Measurements from ENCODE around the gene TCP10L.

Gene TCP10L

DNA sequence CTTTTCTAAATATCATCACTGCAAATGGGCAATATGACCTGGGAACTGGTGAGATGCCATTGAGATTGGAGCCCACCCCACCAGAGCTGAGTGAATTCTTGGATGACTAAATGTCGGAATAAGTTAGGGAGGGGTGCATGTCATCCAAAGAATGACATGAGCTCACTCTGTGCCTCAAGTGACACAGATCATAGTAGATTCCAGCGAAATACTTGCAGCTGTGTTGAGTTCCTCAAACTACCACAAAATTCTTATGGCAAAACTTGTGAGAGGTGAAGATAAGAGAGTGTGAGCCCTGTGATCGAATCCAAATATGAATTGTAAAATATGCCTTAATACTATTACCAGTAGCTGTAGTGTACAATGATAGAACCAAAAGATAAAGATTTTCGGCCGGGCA, 2.3 kb upstream of the TCP10L start:
- WGBS, 2 experiments: 92 to 95% methylated on average over 4 to 5 of the region's 5 CpGs
- H3K27me3 ChIP-seq (ENCODE audit: control insufficient read depth, insufficient read depth, low read length, poor library complexity, severe bottlenecking): no peaks in the 10 kb centered on the region
- no peak overlapping the region for H3K27ac ChIP-seq (ENCODE audit: insufficient read depth, low read depth, low read length, poor library complexity, severe bottlenecking)

DNA sequence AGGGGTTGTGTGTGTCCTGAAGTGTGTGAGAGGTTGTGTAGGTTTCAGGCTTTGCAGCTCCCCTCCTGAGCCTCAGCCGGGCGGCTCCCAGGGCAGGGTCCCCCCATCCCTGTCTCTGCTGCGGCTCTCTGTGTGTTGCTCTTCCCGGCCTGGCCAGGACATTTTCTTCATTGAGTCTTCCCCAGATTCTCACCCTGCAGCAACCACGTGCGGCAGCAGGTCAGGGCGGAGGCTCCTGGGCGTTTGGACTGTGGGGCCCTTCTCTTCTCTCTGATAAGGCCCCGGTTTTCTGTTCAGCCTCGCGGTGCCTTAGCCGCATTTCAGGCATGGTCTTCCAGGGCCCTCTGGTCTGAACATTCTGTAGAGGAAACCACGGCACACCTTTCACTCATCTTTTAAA, 1.8 kb upstream of the TCP10L start:
- no peak overlapping the region for H3K4me3 ChIP-seq (ENCODE audit: insufficient read depth, low read depth, low read length)
- H3K4me1 ChIP-seq (ENCODE audit: control insufficient read depth, insufficient read depth, low read length): no peaks in the 10 kb centered on the region
- no peaks in the 10 kb centered on the region for H3K27me3 ChIP-seq (ENCODE audit: control insufficient read depth, insufficient read depth, low read length, poor library complexity, severe bottlenecking)
- no peak overlapping the region for H3K27ac ChIP-seq (ENCODE audit: insufficient read depth, low read depth, low read length, poor library complexity, severe bottlenecking)
- 91% methylated on average over 13 of the region's 13 CpGs for WGBS, 2 experiments
- H3K9me3 ChIP-seq (ENCODE audit: control insufficient read depth, low read length): no peaks in the 10 kb centered on the region
- no peaks in the 10 kb centered on the region for H3K36me3 ChIP-seq (ENCODE audit: control insufficient read depth, insufficient read depth, low read length)

More for the DNA sequence above, 2.3 kb upstream of the TCP10L start:
- Histone ChIP-seq H3K4me1 (ENCODE audit: control insufficient read depth, insufficient read depth, low read length) (no peaks in the 10 kb centered on the region), H3K36me3 (ENCODE audit: control insufficient read depth, insufficient read depth, low read length) (no peaks in the 10 kb centered on the region), H3K4me3 (ENCODE audit: insufficient read depth, low read depth, low read length) (no peak overlapping the region), H3K9me3 (ENCODE audit: control insufficient read depth, low read length) (no peaks in the 10 kb centered on the region)

DNA sequence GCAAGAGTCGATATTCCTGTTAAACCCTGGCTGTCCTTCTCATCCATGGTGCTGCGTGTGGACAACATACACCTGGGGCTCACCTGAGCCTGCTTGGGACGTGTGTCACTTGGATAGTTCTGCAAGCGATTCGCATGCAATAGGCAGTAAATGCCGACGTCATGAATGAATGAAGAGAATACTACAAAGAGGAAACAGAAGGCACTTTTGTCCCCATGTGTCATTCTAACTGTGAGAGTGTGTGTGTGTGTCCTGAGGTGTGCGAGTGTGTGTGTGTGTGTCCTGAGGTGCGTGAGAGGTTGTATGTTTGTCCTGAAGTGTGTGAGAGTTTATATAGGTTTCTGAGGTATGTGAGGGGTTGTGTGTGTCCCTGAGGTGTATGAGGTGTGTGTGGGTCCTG, 647 bp upstream of the TCP10L start:
- H3K9me3 ChIP-seq (ENCODE audit: control insufficient read depth, low read length): no peaks in the 10 kb centered on the region
- H3K27ac ChIP-seq (ENCODE audit: insufficient read depth, low read depth, low read length, poor library complexity, severe bottlenecking): no peak overlapping the region
- 91% methylated on average over 9 of the region's 9 CpGs for WGBS, 2 experiments
- no peaks in the 10 kb centered on the region for H3K27me3 ChIP-seq (ENCODE audit: control insufficient read depth, insufficient read depth, low read length, poor library complexity, severe bottlenecking)
- no peak overlapping the region for H3K4me3 ChIP-seq (ENCODE audit: insufficient read depth, low read depth, low read length)
- no peaks in the 10 kb centered on the region for H3K36me3 ChIP-seq (ENCODE audit: control insufficient read depth, insufficient read depth, low read length)
- H3K4me1 ChIP-seq (ENCODE audit: control insufficient read depth, insufficient read depth, low read length): no peaks in the 10 kb centered on the region

DNA sequence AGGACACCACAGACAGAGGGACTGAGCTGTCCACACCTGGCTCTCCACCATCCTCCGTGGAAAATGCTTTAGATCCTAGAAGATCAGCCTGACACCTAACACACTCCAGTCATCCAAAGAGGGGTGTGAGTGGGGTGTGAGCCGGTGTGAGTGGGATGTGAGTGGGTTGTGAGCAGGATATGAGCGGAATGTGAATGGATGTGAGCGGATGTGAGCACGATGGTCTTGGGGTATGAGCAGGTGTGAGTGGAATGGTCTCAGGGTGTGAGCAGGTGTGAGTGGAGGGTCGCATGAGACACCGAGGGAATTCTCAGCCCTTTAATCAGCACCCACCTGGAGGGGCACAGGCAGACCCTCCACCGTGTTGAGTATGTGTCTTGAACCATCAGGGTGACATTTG, 851 bp downstream of the TCP10L start:
- H3K27me3 ChIP-seq (ENCODE audit: control insufficient read depth, insufficient read depth, low read length, poor library complexity, severe bottlenecking): no peaks in the 10 kb centered on the region
- no peak overlapping the region for H3K27ac ChIP-seq (ENCODE audit: insufficient read depth, low read depth, low read length, poor library complexity, severe bottlenecking)
- no peaks in the 10 kb centered on the region for H3K4me1 ChIP-seq (ENCODE audit: control insufficient read depth, insufficient read depth, low read length)
- WGBS, 2 experiments: 92 to 94% methylated on average over 8 of the region's 8 CpGs
- no peak overlapping the region for H3K4me3 ChIP-seq (ENCODE audit: insufficient read depth, low read depth, low read length)
- no peaks in the 10 kb centered on the region for H3K36me3 ChIP-seq (ENCODE audit: control insufficient read depth, insufficient read depth, low read length)
- H3K9me3 ChIP-seq (ENCODE audit: control insufficient read depth, low read length): no peaks in the 10 kb centered on the region

DNA sequence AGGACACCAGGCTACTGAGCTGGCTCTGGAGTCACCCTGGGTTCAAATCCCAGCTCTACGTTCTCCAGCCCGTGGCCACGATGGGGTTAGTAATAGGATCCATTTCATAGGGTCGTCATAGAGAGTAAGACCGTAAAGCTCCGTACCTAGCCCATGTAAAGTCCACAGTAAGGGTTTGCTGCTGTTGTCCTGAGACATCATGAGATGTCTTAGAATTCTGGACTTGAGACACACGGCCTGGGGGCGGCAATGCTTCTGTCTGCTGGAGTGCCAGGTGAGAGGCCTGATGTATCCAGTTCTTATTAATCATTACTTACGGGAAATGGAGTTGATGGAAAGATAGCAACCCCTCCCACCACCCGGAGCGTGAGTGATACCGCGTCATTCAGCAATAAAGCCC, 3.6 kb downstream of the TCP10L start:
- Histone ChIP-seq H3K27me3 (ENCODE audit: control insufficient read depth, insufficient read depth, low read length, poor library complexity, severe bottlenecking) (no peaks in the 10 kb centered on the region), H3K9me3 (ENCODE audit: control insufficient read depth, low read length) (no peaks in the 10 kb centered on the region), H3K27ac (ENCODE audit: insufficient read depth, low read depth, low read length, poor library complexity, severe bottlenecking) (no peak overlapping the region), H3K4me3 (ENCODE audit: insufficient read depth, low read depth, low read length) (no peak overlapping the region), H3K36me3 (ENCODE audit: control insufficient read depth, insufficient read depth, low read length) (no peaks in the 10 kb centered on the region), H3K4me1 (ENCODE audit: control insufficient read depth, insufficient read depth, low read length) (no peaks in the 10 kb centered on the region)
- 93 to 96% methylated on average over 13 of the region's 13 CpGs for WGBS, 2 experiments

DNA sequence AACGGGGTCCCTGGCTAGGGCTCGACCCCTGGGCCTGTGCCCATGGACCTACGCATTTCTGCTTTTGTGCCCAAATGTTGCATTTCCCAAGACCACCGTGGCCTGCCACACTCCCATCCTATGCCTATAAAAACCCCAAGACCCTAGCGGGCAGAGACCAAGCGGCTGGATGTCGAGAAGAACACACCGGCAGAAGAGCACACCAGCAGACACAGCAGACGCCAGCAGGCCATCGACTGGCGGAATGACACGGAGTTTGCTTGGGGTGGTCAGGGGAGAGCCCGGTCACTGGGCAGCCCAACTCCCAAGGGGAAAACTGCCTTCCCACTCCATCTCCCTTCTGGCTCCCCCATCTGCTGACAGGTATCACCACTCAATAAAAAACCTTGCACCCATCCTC, 4.4 kb downstream of the TCP10L start:
- WGBS, 2 experiments: 91 to 95% methylated on average over 13 of the region's 13 CpGs
- H3K4me3 ChIP-seq (ENCODE audit: insufficient read depth, low read depth, low read length): no peak overlapping the region
- no peaks in the 10 kb centered on the region for H3K36me3 ChIP-seq (ENCODE audit: control insufficient read depth, insufficient read depth, low read length)
- no peaks in the 10 kb centered on the region for H3K4me1 ChIP-seq (ENCODE audit: control insufficient read depth, insufficient read depth, low read length)
- H3K27ac ChIP-seq (ENCODE audit: insufficient read depth, low read depth, low read length, poor library complexity, severe bottlenecking): no peak overlapping the region
- no peaks in the 10 kb centered on the region for H3K9me3 ChIP-seq (ENCODE audit: control insufficient read depth, low read length)
- no peaks in the 10 kb centered on the region for H3K27me3 ChIP-seq (ENCODE audit: control insufficient read depth, insufficient read depth, low read length, poor library complexity, severe bottlenecking)

DNA sequence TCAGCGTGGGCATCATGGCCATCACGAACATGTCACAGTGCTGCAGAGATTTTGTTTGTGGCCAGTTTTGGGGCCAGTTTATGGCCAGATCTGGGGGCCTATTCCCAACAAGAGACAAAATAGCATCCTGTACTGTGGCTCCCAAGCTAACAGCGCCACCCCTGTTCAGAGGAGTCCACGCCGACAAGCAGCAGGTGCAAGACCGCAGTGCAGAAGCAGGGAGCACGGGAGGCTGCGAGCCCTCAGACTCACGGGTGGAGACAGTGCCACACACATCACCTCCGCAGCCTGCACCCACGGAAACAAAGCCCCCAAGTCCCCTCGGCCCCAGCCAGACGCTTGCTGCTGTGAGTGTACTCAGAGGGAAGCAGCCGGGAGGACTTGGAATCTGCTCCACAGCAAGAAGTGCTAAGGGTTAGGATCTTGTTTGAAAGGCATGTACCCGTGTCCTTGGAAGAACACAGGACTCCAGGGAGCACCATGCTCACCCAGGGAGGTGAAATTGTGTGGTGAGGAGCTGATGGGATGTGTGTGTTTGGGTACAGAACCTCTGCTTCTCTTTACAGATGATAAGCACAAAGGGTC, 7.1 kb downstream of the TCP10L start:
- Histone ChIP-seq H3K27me3 (ENCODE audit: control insufficient read depth, insufficient read depth, low read length, poor library complexity, severe bottlenecking) (no peaks in the 10 kb centered on the region), H3K9me3 (ENCODE audit: control insufficient read depth, low read length) (no peaks in the 10 kb centered on the region), H3K36me3 (ENCODE audit: control insufficient read depth, insufficient read depth, low read length) (no peaks in the 10 kb centered on the region), H3K4me1 (ENCODE audit: control insufficient read depth, insufficient read depth, low read length) (no peaks in the 10 kb centered on the region), H3K4me3 (ENCODE audit: insufficient read depth, low read depth, low read length) (no peak overlapping the region), H3K27ac (ENCODE audit: insufficient read depth, low read depth, low read length, poor library complexity, severe bottlenecking) (no peak overlapping the region)
- 38 to 43% methylated on average over 15 of the region's 15 CpGs for WGBS, 2 experiments

DNA sequence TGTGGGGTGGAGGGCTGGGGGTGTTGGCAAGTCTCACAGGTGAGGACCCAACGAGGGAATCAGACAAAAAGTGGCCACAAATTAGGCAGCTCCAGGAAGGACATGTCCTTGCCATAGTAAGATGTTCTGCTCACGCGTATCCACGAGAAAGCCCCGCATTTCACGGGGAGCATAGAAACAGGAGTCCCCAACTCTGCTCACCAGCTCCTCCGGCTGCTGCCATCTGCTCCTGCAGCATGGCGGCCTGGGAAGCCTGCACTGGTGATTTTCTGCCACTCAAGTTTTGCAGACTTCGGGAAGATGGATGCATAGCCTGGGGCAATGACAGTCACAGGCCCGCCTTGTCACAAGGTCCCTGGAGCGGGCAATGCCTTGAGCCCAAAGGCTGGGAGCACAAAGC, 9.3 kb downstream of the TCP10L start:
- no peaks in the 10 kb centered on the region for H3K4me1 ChIP-seq (ENCODE audit: control insufficient read depth, insufficient read depth, low read length)
- no peak overlapping the region for H3K4me3 ChIP-seq (ENCODE audit: insufficient read depth, low read depth, low read length)
- no peaks in the 10 kb centered on the region for H3K9me3 ChIP-seq (ENCODE audit: control insufficient read depth, low read length)
- no peak overlapping the region for H3K27ac ChIP-seq (ENCODE audit: insufficient read depth, low read depth, low read length, poor library complexity, severe bottlenecking)
- H3K36me3 ChIP-seq (ENCODE audit: control insufficient read depth, insufficient read depth, low read length): no peaks in the 10 kb centered on the region
- 93 to 94% methylated on average over 11 of the region's 11 CpGs for WGBS, 2 experiments
- no peaks in the 10 kb centered on the region for H3K27me3 ChIP-seq (ENCODE audit: control insufficient read depth, insufficient read depth, low read length, poor library complexity, severe bottlenecking)

DNA sequence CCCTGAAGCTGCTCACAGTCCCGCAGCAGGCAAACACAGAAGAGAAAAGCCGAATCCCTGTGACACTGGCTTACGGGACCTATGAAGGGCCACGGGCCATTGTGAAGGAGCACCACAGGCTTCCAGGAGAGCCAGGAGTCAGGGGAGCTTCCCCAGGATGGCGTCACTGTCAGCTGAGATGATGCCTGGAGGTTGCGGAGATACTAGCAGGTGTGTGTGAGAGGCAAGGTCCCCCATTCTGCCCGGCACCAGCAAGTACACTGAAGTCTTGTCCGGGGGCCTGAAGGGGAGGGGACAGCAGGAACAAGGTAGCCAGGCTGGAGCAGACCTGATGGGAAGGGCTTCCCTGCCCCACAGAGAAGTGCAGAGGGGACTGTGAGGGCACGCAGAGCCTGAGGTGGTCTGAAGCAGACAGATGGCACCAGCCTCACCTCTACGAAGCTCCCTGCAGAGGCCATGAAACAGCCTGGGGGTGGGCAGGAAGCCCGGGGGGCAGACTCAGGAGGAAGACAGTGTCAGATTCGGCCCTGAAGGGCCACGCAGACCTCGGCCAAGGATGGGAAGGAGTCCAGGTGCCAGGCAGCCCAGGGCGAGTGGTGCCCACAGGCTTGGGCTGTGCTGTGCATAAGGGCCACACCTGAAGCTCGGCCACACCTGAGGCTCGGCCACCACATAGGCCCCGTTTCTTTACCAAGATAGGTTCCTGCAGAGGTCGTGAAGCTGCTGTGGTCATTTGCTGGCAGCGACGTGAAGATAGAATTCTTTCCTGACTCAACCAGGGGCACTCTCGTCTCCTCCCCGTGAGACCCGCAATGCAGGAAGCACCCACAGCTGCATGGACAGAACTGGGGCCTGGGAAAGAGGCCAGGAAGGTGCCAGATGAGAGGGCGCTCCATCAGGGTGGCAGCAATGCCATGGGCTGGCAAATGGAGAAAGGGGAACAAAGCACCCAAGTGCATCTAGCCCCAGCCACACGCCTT, 10.1 kb downstream of the TCP10L start:
- Histone ChIP-seq H3K27me3 (ENCODE audit: control insufficient read depth, insufficient read depth, low read length, poor library complexity, severe bottlenecking) (no peaks in the 10 kb centered on the region), H3K4me3 (ENCODE audit: insufficient read depth, low read depth, low read length) (no peak overlapping the region), H3K4me1 (ENCODE audit: control insufficient read depth, insufficient read depth, low read length) (no peaks in the 10 kb centered on the region), H3K9me3 (ENCODE audit: control insufficient read depth, low read length) (no peaks in the 10 kb centered on the region), H3K36me3 (ENCODE audit: control insufficient read depth, insufficient read depth, low read length) (no peaks in the 10 kb centered on the region), H3K27ac (ENCODE audit: insufficient read depth, low read depth, low read length, poor library complexity, severe bottlenecking) (no peak overlapping the region)
- 91 to 93% methylated on average over 26 of the region's 26 CpGs for WGBS, 2 experiments

DNA sequence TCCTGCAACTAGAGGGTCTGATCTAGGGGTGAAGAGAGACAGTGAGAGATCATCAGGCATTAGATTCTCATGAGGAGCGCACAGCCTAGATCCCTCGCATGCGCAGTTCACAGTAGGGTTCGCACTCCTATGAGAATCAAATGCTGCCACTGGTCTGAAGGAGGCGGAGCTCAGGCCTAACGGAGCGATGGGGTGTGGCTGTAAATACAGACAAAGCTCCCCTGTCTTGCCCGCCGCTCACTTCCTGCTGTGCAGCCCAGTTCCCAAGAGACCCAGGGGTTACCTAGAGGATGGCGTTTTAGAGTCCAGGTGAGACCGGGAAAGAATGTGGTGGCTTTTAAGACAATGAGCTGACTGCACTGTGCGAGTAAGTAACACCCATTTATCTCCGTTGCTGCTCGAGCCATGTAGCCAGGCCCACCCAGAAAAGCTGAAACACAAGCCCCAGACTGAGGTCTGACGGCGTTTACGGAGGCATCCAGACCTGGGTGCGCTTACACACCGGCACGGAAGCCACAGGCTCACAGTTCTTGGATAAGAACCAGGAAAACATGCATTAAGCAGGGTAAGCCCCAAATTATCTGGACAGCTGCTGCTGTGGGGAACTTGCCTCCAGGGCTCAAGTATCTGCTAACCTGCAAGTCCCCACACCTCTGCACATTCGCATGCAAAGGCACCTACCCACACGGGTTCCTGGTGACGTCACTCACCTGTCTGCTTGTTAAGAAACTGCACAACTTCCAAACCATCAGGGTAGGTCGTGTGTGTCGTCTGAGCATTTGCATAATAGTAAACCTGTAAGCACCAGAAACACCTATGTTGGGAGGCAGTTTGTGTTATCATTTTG, 12.5 kb downstream of the TCP10L start:
- H3K9me3 ChIP-seq (ENCODE audit: control insufficient read depth, low read length): no peaks in the 10 kb centered on the region
- H3K4me1 ChIP-seq (ENCODE audit: control insufficient read depth, insufficient read depth, low read length): no peaks in the 10 kb centered on the region
- H3K27ac ChIP-seq (ENCODE audit: insufficient read depth, low read depth, low read length, poor library complexity, severe bottlenecking): no peak overlapping the region
- no peak overlapping the region for H3K4me3 ChIP-seq (ENCODE audit: insufficient read depth, low read depth, low read length)
- WGBS, 2 experiments: 90 to 92% methylated on average over 25 of the region's 25 CpGs
- peaks cover 14% of the 10 kb centered on the region for H3K27me3 ChIP-seq (ENCODE audit: control insufficient read depth, insufficient read depth, low read length, poor library complexity, severe bottlenecking)
- no peaks in the 10 kb centered on the region for H3K36me3 ChIP-seq (ENCODE audit: control insufficient read depth, insufficient read depth, low read length)
